ENCODE data around the gene ISY1.
"Not testable (repeated sequence)": the region's sequence is repeated elsewhere in the genome, so short reads cannot be mapped to it uniquely, and the experiment has no call there.

ISY1 gene

DNA sequence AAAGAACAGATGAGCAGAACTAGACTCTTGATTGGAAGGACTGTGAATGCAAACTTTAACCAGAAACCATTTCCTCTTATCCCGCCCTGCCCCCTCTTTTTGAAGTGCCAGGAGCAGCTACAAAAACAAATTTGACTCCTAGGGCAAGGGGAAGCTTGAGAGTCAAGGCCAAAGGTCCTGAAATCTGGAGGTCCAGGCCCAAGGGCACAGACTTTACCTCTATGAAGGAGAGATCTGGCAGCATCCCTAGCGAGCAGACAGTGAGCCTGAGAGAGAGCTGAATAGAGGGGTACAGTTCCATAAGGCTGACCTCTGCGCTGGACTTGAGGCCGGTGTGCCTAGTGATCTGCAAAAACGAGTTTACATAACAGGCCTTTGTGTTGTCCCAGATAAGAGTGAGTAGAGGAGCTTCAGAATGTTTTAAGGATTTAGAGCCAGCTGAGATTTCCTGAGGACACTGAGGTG, 44.3 kb downstream of the ISY1 start:
- no peak overlapping the region for H3K4ac ChIP-seq (ENCODE audit: low read length)
- H3K27me3 ChIP-seq (ENCODE audit: control insufficient read depth in 3 of 3, insufficient read depth in 3 of 3, low read depth in 1 of 3, low read length in 3 of 3), result no peaks in the 10 kb centered on the region
- no peak overlapping the region for H3K4me2 ChIP-seq (ENCODE audit: insufficient read depth, low read length, poor library complexity, severe bottlenecking)
- H2BK120ac ChIP-seq (ENCODE audit: low read depth, low read length), result no peak overlapping the region
- no peak overlapping the region for H2AFZ ChIP-seq (ENCODE audit: low read length)
- H3K36me3 ChIP-seq (replicated peaks in 1 of 2; ENCODE audit: control insufficient read depth in 2 of 2, insufficient read depth in 2 of 2, low read length in 2 of 2), result peaks cover 0 to 30% of the 10 kb centered on the region in 2 donors
- no peak overlapping the region for H2BK12ac ChIP-seq (ENCODE audit: low read length)
- H3K23ac ChIP-seq (ENCODE audit: low read depth, low read length, poor library complexity), result no peak overlapping the region
- H3K18ac ChIP-seq (ENCODE audit: low read length), result no peak overlapping the region
- no peak overlapping the region for H2BK15ac ChIP-seq (ENCODE audit: low read length)
- H3K9me3 ChIP-seq (replicated peaks in 1 of 2; ENCODE audit: control insufficient read depth in 2 of 2, insufficient read depth in 1 of 2, low read depth in 1 of 2, low read length in 2 of 2), result no peaks in the 10 kb centered on the region
- WGBS, 2 donors (ENCODE audit: extremely low coverage in 2 of 2, insufficient read length in 2 of 2, insufficient replicate concordance in 1 of 2), result no CpG with 5 or more reads among the region's 5 CpGs
- no peak overlapping the region for H3K4me3 ChIP-seq (ENCODE audit: low read length in 2 of 2)
- H2BK5ac ChIP-seq (ENCODE audit: low read length), result no peak overlapping the region
- no peak overlapping the region for H3K14ac ChIP-seq (ENCODE audit: low read length)
- no peaks in the 10 kb centered on the region for H3K79me1 ChIP-seq (ENCODE audit: low read depth, low read length)
- no peak overlapping the region for H2AK5ac ChIP-seq (ENCODE audit: low read depth, low read length)
- H3K4me1 ChIP-seq (ENCODE audit: control insufficient read depth in 2 of 2, insufficient read depth in 1 of 2, low read depth in 1 of 2, low read length in 2 of 2), result peaks cover 17 to 23% of the 10 kb centered on the region in 2 donors
- no peak overlapping the region for H3K9ac ChIP-seq (ENCODE audit: low read depth, low read length, poor library complexity)
- H4K8ac ChIP-seq (ENCODE audit: low read depth, low read length), result no peak overlapping the region
- no peak overlapping the region for H4K91ac ChIP-seq (ENCODE audit: low read depth, low read length, poor library complexity)
- DNase-seq (ENCODE audit: low spot score), result no peak
- no peak overlapping the region for H3K27ac ChIP-seq (replicated peaks; ENCODE audit: low read length)

DNA sequence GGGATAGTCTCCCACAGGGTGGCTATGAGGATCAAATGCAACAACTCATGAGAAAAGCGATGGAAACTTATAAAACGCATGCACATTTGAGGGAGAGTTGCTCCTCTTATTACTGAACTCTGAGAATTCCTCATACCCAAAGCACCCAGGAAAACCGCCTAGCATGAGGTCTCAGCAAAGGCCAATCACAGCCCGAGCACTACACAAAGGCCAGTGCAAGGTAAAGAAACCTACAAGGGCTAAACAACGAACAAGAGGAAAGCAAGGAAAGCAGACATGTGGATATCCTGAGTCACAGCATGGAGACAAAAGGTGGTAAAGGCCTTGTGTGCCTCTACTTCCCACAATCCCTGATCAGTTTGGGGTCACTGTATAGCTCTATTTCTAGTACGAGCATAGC, 46.4 kb downstream of the ISY1 start:
- no CpG with 5 or more reads among the region's 6 CpGs for WGBS, 2 donors (ENCODE audit: extremely low coverage in 2 of 2, insufficient read length in 2 of 2, insufficient replicate concordance in 1 of 2)
- H3K27me3 ChIP-seq (ENCODE audit: control insufficient read depth in 3 of 3, insufficient read depth in 3 of 3, low read depth in 1 of 3, low read length in 3 of 3), result no peaks in the 10 kb centered on the region
- no peak overlapping the region for H2AK5ac ChIP-seq (ENCODE audit: low read depth, low read length)
- H4K8ac ChIP-seq (ENCODE audit: low read depth, low read length), result no peak overlapping the region
- DNase-seq (ENCODE audit: low spot score), result no peak
- peaks cover 0 to 40% of the 10 kb centered on the region in 2 donors for H3K36me3 ChIP-seq (replicated peaks in 1 of 2; ENCODE audit: control insufficient read depth in 2 of 2, insufficient read depth in 2 of 2, low read length in 2 of 2)
- H3K4ac ChIP-seq (ENCODE audit: low read length), result no peak overlapping the region
- no peaks in the 10 kb centered on the region for H3K9me3 ChIP-seq (replicated peaks in 1 of 2; ENCODE audit: control insufficient read depth in 2 of 2, insufficient read depth in 1 of 2, low read depth in 1 of 2, low read length in 2 of 2)
- H3K14ac ChIP-seq (ENCODE audit: low read length), result no peak overlapping the region
- H3K18ac ChIP-seq (ENCODE audit: low read length), result no peak overlapping the region
- H3K79me1 ChIP-seq (ENCODE audit: low read depth, low read length), result no peaks in the 10 kb centered on the region
- H3K4me1 ChIP-seq (ENCODE audit: control insufficient read depth in 2 of 2, insufficient read depth in 1 of 2, low read depth in 1 of 2, low read length in 2 of 2), result peaks cover 11 to 17% of the 10 kb centered on the region in 2 donors
- H4K91ac ChIP-seq (ENCODE audit: low read depth, low read length, poor library complexity), result no peak overlapping the region
- H2BK5ac ChIP-seq (ENCODE audit: low read length), result no peak overlapping the region
- no peak overlapping the region for H2AFZ ChIP-seq (ENCODE audit: low read length)
- no peak overlapping the region for H3K23ac ChIP-seq (ENCODE audit: low read depth, low read length, poor library complexity)
- no peak overlapping the region for H2BK12ac ChIP-seq (ENCODE audit: low read length)
- no peak overlapping the region for H2BK15ac ChIP-seq (ENCODE audit: low read length)
- H3K4me3 ChIP-seq (ENCODE audit: low read length in 2 of 2), result no peak overlapping the region
- no peak overlapping the region for H3K4me2 ChIP-seq (ENCODE audit: insufficient read depth, low read length, poor library complexity, severe bottlenecking)
- H2BK120ac ChIP-seq (ENCODE audit: low read depth, low read length), result no peak overlapping the region
- H3K27ac ChIP-seq (replicated peaks; ENCODE audit: low read length), result no peak overlapping the region
- H3K9ac ChIP-seq (ENCODE audit: low read depth, low read length, poor library complexity), result no peak overlapping the region

DNA sequence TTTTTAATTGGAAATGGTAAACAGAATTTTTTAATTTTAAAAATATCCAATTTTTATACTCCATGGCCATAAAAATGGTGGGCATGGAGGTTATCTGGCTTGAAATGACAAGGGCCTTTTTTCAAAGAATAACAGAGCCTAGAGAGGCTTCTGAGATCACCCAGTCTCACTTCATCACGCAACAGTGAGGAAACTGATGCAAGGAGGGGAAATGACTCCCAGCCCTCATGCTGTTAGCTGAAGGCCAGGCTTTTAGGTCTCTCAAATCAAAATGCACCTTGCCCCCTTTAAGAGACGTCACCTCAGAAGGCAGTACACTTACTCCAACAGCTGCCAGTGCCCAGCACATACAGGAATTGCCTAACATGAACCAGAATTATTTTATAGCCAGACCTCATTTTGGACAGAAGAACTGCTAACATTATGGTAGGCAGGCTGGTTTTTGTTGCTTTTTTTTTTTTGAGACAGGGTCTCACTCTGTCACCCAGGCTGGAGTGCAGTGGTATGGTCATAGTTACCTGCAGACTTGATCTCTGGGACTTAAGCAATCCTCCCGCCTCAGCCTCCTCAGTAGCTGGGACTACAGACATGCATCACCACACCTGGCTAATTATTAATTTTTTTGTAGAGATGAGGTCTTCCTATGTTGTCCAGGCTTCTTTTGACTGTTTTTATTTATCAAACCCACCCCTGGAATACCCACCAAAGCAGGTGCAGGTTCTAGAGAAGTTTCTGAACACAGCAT, 48.4 kb downstream of the ISY1 start:
- H3K4me1 ChIP-seq (ENCODE audit: control insufficient read depth in 2 of 2, insufficient read depth in 1 of 2, low read depth in 1 of 2, low read length in 2 of 2), result peaks cover 6 to 7% of the 10 kb centered on the region in 2 donors
- no peaks in the 10 kb centered on the region for H3K79me1 ChIP-seq (ENCODE audit: low read depth, low read length)
- no peak overlapping the region for H3K4me3 ChIP-seq (ENCODE audit: low read length in 2 of 2)
- no peak overlapping the region for H2BK12ac ChIP-seq (ENCODE audit: low read length)
- H3K27me3 ChIP-seq (ENCODE audit: control insufficient read depth in 3 of 3, insufficient read depth in 3 of 3, low read depth in 1 of 3, low read length in 3 of 3), result no peaks in the 10 kb centered on the region
- H3K9me3 ChIP-seq (replicated peaks in 1 of 2; ENCODE audit: control insufficient read depth in 2 of 2, insufficient read depth in 1 of 2, low read depth in 1 of 2, low read length in 2 of 2), result no peaks in the 10 kb centered on the region
- H3K4ac ChIP-seq (ENCODE audit: low read length), result no peak overlapping the region
- WGBS, 2 donors (ENCODE audit: extremely low coverage in 2 of 2, insufficient read length in 2 of 2, insufficient replicate concordance in 1 of 2), result no CpG with 5 or more reads among the region's 3 CpGs
- no peak overlapping the region for H3K14ac ChIP-seq (ENCODE audit: low read length)
- DNase-seq (ENCODE audit: low spot score), result no peak
- H3K18ac ChIP-seq (ENCODE audit: low read length), result no peak overlapping the region
- H3K36me3 ChIP-seq (replicated peaks in 1 of 2; ENCODE audit: control insufficient read depth in 2 of 2, insufficient read depth in 2 of 2, low read length in 2 of 2), result peaks cover 0 to 33% of the 10 kb centered on the region in 2 donors
- H2AFZ ChIP-seq (ENCODE audit: low read length), result no peak overlapping the region
- H3K27ac ChIP-seq (replicated peaks; ENCODE audit: low read length), result no peak overlapping the region
- no peak overlapping the region for H4K8ac ChIP-seq (ENCODE audit: low read depth, low read length)
- no peak overlapping the region for H4K91ac ChIP-seq (ENCODE audit: low read depth, low read length, poor library complexity)
- no peak overlapping the region for H3K9ac ChIP-seq (ENCODE audit: low read depth, low read length, poor library complexity)
- H3K4me2 ChIP-seq (ENCODE audit: insufficient read depth, low read length, poor library complexity, severe bottlenecking), result no peak overlapping the region
- no peak overlapping the region for H2BK15ac ChIP-seq (ENCODE audit: low read length)
- no peak overlapping the region for H2BK5ac ChIP-seq (ENCODE audit: low read length)
- H3K23ac ChIP-seq (ENCODE audit: low read depth, low read length, poor library complexity), result no peak overlapping the region
- no peak overlapping the region for H2AK5ac ChIP-seq (ENCODE audit: low read depth, low read length)
- no peak overlapping the region for H2BK120ac ChIP-seq (ENCODE audit: low read depth, low read length)

DNA sequence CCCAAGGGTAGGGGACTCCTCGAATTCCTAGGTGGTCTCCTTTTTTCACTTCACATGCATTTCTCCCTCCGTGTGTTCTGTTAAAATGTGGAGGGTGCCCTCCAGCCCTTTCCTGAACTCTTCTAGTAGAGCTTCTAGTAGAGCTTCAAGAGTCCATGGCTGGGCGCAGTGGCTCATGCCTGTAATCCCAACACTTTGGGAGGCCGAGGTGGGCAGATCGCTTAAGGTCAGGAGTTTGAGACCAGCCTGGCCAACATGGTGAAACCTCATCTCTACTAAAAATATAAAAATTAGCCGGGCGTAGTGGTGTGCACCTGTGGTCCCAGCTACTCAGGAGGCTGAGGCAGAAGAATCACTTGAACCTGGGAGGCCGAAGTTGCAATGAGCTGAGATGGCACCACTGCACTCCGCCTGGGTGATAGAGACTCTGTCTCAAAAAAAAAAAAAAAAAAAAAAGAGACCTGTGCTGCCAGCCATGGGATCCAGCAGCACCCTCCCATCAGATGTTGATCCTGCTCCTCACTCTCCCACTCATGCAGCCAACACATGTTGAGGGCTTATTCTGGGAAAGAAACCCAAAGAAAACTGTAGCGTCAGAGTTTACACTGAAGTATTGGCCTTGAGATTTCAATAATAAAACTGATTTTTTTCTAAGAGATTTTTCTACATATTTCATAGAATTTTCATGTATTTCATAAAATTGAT, 49.6 kb downstream of the ISY1 start:
- H2BK15ac ChIP-seq (ENCODE audit: low read length); DNase-seq (ENCODE audit: low spot score); H3K4me2 ChIP-seq (ENCODE audit: insufficient read depth, low read length, poor library complexity, severe bottlenecking); H4K91ac ChIP-seq (ENCODE audit: low read depth, low read length, poor library complexity); H3K9ac ChIP-seq (ENCODE audit: low read depth, low read length, poor library complexity); H3K14ac ChIP-seq (ENCODE audit: low read length); H3K18ac ChIP-seq (ENCODE audit: low read length); H2BK5ac ChIP-seq (ENCODE audit: low read length); H3K27ac ChIP-seq (replicated peaks; ENCODE audit: low read length); H2AK5ac ChIP-seq (ENCODE audit: low read depth, low read length); H3K4me3 ChIP-seq (ENCODE audit: low read length in 2 of 2); H3K27me3 ChIP-seq (ENCODE audit: control insufficient read depth in 3 of 3, insufficient read depth in 3 of 3, low read depth in 1 of 3, low read length in 3 of 3); H3K4ac ChIP-seq (ENCODE audit: low read length); H4K8ac ChIP-seq (ENCODE audit: low read depth, low read length); H3K4me1 ChIP-seq (ENCODE audit: control insufficient read depth in 2 of 2, insufficient read depth in 1 of 2, low read depth in 1 of 2, low read length in 2 of 2); H3K9me3 ChIP-seq (replicated peaks in 1 of 2; ENCODE audit: control insufficient read depth in 2 of 2, insufficient read depth in 1 of 2, low read depth in 1 of 2, low read length in 2 of 2); H3K23ac ChIP-seq (ENCODE audit: low read depth, low read length, poor library complexity); H2BK120ac ChIP-seq (ENCODE audit: low read depth, low read length); H3K79me1 ChIP-seq (ENCODE audit: low read depth, low read length); H2BK12ac ChIP-seq (ENCODE audit: low read length); H2AFZ ChIP-seq (ENCODE audit: low read length): not testable (repeated sequence)
- peaks cover 0 to 40% of the 10 kb centered on the region in 2 donors for H3K36me3 ChIP-seq (replicated peaks in 1 of 2; ENCODE audit: control insufficient read depth in 2 of 2, insufficient read depth in 2 of 2, low read length in 2 of 2)
- WGBS, 2 donors (ENCODE audit: extremely low coverage in 2 of 2, insufficient read length in 2 of 2, insufficient replicate concordance in 1 of 2), result no CpG with 5 or more reads among the region's 10 CpGs
